Activated CD4-positive, CD25-positive, alpha-beta regulatory T cell treated with anti-CD3 and anti-CD28 coated beads, Interleukin-2, amount 50 U/mL, for 24 hours (primary cell): ENCODE results near the gene CYP4F22.
A peak's percentile ranks its signal among the peaks of the same experiment; 100 is the strongest.
"Not testable (repeated sequence)": the region's sequence is repeated elsewhere in the genome, so short reads cannot be mapped to it uniquely, and the experiment has no call there.

Source experiments
- ATAC-seq, 2 donors: fragments of 150-1000 bp; cut with Tn5 transposase; one replicate each; pipeline ENCODE4 v1.10.0; 2021; ENCODE audit warnings: mild to moderate bottlenecking in 1 of 2, moderate library complexity in 1 of 2

CYP4F22 gene

GRCh38 chr19:15508035-15508710 lies at the start of gene CYP4F22:
TSS of gene CYP4F22 (plus strand) at chr19:15508525. CDS start at chr19:15525337, 16,812 bp downstream.
- peak in 1 of 2 donors; percentile 14 for ATAC-seq

- no peak for ATAC-seq
These were observed 46.6 kb upstream of the CYP4F22 start for GRCh38 chr19:15461694-15462093.

GRCh38 chr19:15463861-15464371 lies 44.4 kb upstream of the CYP4F22 start:
- peak; percentile 77 to 84 for ATAC-seq

- peak; percentile 53 to 63 for ATAC-seq
These were observed 43.6 kb upstream of the CYP4F22 start, which contains the start of gene RASAL3 for GRCh38 chr19:15464394-15465385. TSS of gene RASAL3 (minus strand) at chr19:15464544. CDS start at chr19:15464358, 186 bp downstream.

GRCh38 chr19:15466851-15467733 lies 41.2 kb upstream of the CYP4F22 start:
- peak; percentile 56 to 57 for ATAC-seq

GRCh38 chr19:15467734-15468214 lies 40.6 kb upstream of the CYP4F22 start:
- ATAC-seq: no peak

- no peak for ATAC-seq
These were observed 39.4 kb upstream of the CYP4F22 start for GRCh38 chr19:15468675-15469512.

- ATAC-seq: peak; percentile 30 to 31
These were observed 38.6 kb upstream of the CYP4F22 start for GRCh38 chr19:15469513-15470297.

GRCh38 chr19:15471639-15472101 lies 36.7 kb upstream of the CYP4F22 start:
- no peak for ATAC-seq

- peak; percentile 67 to 68 for ATAC-seq
These were observed 34.5 kb upstream of the CYP4F22 start for GRCh38 chr19:15473821-15474220.

GRCh38 chr19:15475169-15475568 lies 33.2 kb upstream of the CYP4F22 start:
- ATAC-seq: no peak

- ATAC-seq: no peak
These were observed 32.7 kb upstream of the CYP4F22 start for GRCh38 chr19:15475611-15476010.

- no peak for ATAC-seq
These were observed 32.0 kb upstream of the CYP4F22 start for GRCh38 chr19:15476325-15476724.

GRCh38 chr19:15479391-15480345 lies 28.7 kb upstream of the CYP4F22 start, which contains the start of gene PGLYRP2:
TSS of gene PGLYRP2 (minus strand) at chr19:15479501. CDS start at chr19:15479371, 130 bp downstream.
- no peak for ATAC-seq

GRCh38 chr19:15480996-15481395 lies 27.3 kb upstream of the CYP4F22 start:
- ATAC-seq: not testable (repeated sequence)

- not testable (repeated sequence) for ATAC-seq
These were observed 22.6 kb upstream of the CYP4F22 start for GRCh38 chr19:15485768-15486167.

GRCh38 chr19:15487038-15487437 lies 21.3 kb upstream of the CYP4F22 start:
- ATAC-seq: no peak

GRCh38 chr19:15488489-15489226 lies 19.7 kb upstream of the CYP4F22 start:
- no peak for ATAC-seq
